Type B pancreatic cell (in vitro differentiated cells): ENCODE data around the gene APOL6. TPM values are rescaled to one million over a fixed set of nuclear protein-coding genes. Genes with fewer than 3 reads are reported as not detected.
"Not testable (repeated sequence)": the region's sequence is repeated elsewhere in the genome, so short reads cannot be mapped to it uniquely, and the experiment has no call there.

Experiments
- DNase-seq: peaks from one replicate; pipeline ENCODE4 v3.0.0; 2021; ENCODE audit warnings: mixed read lengths; ENCODE audit not compliant: unreplicated experiment; ENCODE audit errors: extremely low spot score
- H3K27ac Mint-ChIP-seq: 2 replicates; pipeline ENCODE4 v1.8.0; 2021; ENCODE audit warnings: mild to moderate bottlenecking, mixed read lengths
- H3K27me3 Mint-ChIP-seq: 2 replicates; pipeline ENCODE4 v1.8.0; 2021; ENCODE audit warnings: mixed read lengths
- H3K36me3 Mint-ChIP-seq: 2 replicates; pipeline ENCODE4 v1.8.0; 2021; ENCODE audit warnings: mixed read lengths
- H3K4me1 Mint-ChIP-seq: one replicate; pipeline ENCODE4 v1.8.0; 2021; ENCODE audit warnings: mixed read lengths; ENCODE audit not compliant: unreplicated experiment
- H3K4me3 Mint-ChIP-seq: 2 replicates; pipeline ENCODE4 v1.8.0; 2021; ENCODE audit warnings: mild to moderate bottlenecking, mixed read lengths
- H3K9me3 Mint-ChIP-seq: 2 replicates; pipeline ENCODE4 v1.8.0; 2021; ENCODE audit warnings: mixed read lengths
- total RNA-seq: library from RNA; stranded (reverse); gene quantifications from 2 replicates; pipeline ENCODE4 v1.2.1, GENCODE V29; 2021; ENCODE audit warnings: low replicate concordance
- TF ChIP-seq, protein P1 (sequence below): fragments of 200-600 bp; sonication (generic); conservative IDR thresholded peaks from 2 replicates; pipeline ENCODE4 v1.5.0; 2021; ENCODE audit warnings: antibody characterized with exemption, mild to moderate bottlenecking

APOL6 gene
- total RNA-seq, 1 donor from 2014 or later: 9.0 TPM

DNA sequence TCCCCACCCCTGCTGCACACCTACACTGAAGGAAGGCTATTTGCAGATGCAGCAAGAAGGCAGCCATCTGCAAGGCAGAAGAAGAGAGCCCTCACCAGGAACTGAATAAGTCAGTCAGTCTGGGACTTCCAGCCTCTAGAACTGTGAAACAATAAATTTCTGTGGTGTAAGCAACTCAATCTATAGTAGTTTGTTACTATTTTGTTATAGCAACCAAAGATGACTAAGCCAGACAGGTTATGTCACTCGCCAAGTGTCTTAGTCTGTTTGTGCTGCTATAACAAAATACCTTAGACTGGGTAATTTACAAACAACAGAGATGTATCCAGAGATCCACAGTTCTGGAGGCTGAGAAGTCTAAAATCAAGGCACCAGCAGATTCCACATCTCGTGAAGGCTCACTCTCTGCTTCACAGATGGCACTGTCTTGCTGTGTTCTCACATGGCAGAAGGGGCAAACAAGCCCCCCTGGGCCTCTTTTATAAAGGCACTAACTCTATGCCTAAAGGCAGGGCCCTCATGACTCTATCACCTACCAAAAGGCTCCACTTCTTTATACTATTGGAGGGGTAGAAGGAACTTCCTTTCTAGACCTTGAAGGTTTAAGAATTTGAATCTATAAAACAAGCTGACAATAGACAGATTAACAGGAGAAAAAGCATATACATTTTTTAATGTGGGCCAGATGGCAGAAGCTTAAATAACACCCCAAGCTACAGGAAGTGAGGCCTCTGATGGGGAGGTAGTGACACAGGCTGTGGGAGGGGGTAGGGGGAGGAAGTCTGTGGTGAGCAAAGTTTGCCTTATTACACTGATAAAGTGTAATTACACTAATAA, 12.3 kb downstream of the APOL6 start:
- DNase-seq: no peak
- Mint-ChIP-seq H3K4me1 (peaks cover 8% of the 10 kb centered on the region), H3K9me3 (no peaks in the 10 kb centered on the region), H3K27ac (peak overlapping the region; percentile 55), H3K36me3 (peaks cover 12% of the 10 kb centered on the region), H3K4me3 (no peak overlapping the region), H3K27me3 (no peaks in the 10 kb centered on the region)
- TF ChIP-seq, protein P1, sequence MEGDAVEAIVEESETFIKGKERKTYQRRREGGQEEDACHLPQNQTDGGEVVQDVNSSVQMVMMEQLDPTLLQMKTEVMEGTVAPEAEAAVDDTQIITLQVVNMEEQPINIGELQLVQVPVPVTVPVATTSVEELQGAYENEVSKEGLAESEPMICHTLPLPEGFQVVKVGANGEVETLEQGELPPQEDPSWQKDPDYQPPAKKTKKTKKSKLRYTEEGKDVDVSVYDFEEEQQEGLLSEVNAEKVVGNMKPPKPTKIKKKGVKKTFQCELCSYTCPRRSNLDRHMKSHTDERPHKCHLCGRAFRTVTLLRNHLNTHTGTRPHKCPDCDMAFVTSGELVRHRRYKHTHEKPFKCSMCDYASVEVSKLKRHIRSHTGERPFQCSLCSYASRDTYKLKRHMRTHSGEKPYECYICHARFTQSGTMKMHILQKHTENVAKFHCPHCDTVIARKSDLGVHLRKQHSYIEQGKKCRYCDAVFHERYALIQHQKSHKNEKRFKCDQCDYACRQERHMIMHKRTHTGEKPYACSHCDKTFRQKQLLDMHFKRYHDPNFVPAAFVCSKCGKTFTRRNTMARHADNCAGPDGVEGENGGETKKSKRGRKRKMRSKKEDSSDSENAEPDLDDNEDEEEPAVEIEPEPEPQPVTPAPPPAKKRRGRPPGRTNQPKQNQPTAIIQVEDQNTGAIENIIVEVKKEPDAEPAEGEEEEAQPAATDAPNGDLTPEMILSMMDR: no peak

DNA sequence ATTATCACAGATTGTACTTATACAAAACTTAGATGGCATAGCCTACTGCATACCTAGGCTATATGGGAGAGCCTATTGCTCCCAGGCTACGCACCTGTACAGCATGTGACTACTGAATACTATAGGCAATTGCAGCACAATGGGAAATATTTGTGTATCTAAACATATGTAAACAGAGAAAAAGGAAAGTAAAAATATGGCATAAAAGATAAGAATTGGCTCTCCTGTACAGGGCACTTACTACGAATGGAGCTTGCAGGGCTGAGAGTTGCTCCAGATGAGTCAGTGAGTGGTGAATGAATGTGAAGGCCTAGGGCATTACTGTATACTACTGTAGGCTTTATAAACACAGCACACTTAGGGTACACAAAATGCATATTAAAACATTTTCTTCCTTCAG, 13.2 kb downstream of the APOL6 start:
- H3K4me1 Mint-ChIP-seq: peaks cover 8% of the 10 kb centered on the region
- TF ChIP-seq, protein P1: no peak
- no peaks in the 10 kb centered on the region for H3K9me3 Mint-ChIP-seq
- DNase-seq: no peak
- no peak overlapping the region for H3K4me3 Mint-ChIP-seq
- peaks cover 8% of the 10 kb centered on the region for H3K36me3 Mint-ChIP-seq
- no peak overlapping the region for H3K27ac Mint-ChIP-seq
- no peaks in the 10 kb centered on the region for H3K27me3 Mint-ChIP-seq

DNA sequence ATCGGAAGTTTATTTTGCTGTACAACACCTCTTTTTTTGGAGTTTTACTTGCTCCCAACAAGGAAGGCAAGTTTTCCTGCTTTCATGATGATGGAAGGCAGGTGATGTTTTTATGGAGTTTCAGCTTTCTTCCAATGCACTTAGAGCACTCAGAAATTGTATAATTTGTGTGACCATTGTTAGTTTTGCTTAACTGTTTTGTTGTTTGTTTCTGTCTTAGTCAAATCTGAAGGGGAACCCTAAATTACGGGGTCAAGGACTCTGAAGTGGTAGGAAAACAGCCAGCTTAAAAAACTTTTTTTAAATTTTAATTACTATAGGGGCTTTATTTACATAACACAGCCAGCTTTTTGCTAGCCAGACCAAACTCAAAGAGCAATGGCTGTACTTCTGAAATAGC, 14.7 kb downstream of the APOL6 start:
- peaks cover 8% of the 10 kb centered on the region for H3K36me3 Mint-ChIP-seq
- H3K27ac Mint-ChIP-seq: no peak overlapping the region
- H3K27me3 Mint-ChIP-seq: no peaks in the 10 kb centered on the region
- TF ChIP-seq, protein P1: no peak
- no peak for DNase-seq
- H3K9me3 Mint-ChIP-seq: peaks cover 3% of the 10 kb centered on the region
- no peak overlapping the region for H3K4me3 Mint-ChIP-seq
- H3K4me1 Mint-ChIP-seq: peaks cover 8% of the 10 kb centered on the region

DNA sequence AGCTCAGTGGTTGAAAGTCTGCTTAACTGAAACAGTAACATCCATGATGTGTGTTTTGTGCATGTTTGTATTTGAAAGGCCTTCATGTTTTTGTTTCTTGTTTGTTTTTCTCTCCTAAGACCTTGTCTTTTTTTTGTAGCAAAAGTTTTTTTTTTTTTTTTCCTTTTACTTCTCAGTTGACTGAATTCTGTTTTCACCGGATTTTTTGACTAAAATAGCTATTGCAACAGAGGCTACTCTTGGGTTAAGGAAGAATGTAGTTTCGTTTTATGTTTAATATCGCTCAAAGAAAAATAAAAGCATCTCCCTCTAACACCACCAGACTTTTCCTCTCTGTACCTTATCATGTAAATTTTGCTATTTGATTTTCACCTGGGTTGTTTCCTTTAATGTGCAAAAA, 15.1 kb downstream of the APOL6 start:
- TF ChIP-seq, protein P1: no peak
- Mint-ChIP-seq H3K4me1 (peaks cover 5% of the 10 kb centered on the region), H3K4me3 (no peak overlapping the region), H3K27ac (no peak overlapping the region), H3K27me3 (no peaks in the 10 kb centered on the region), H3K9me3 (peaks cover 6% of the 10 kb centered on the region), H3K36me3 (peaks cover 4% of the 10 kb centered on the region)
- no peak for DNase-seq

DNA sequence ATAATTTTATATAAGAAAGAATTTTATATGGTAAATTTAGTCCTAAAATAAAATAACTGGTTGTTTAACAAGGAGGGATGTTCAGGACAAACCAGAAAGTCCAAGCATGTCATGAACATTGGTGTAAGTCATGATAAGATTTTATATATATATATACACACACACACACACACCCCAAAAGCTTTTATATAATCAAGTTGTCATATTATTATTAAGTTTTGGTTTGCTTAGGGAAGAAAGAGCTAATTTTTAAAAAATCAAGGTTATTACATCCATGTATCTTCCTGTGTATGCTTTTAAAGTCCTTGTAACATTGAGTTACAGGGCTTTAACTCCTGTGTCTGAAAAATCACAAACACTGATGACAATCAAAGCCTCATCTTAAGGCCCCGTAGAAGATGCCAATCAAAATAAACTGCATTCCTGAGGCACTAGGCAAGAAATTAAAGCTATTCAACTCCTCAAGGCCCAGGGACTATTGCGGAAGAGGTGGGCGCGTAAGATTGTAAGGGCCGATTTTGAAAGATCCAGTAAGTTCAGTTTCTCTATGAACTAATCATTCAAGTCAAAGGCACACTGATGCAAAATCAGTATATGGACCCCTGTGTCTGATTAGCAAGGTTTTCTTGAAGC, 16.8 kb downstream of the APOL6 start:
- Mint-ChIP-seq H3K4me1 (peaks cover 5% of the 10 kb centered on the region), H3K9me3 (peaks cover 6% of the 10 kb centered on the region), H3K36me3 (peaks cover 4% of the 10 kb centered on the region), H3K4me3 (no peak overlapping the region), H3K27me3 (no peaks in the 10 kb centered on the region), H3K27ac (no peak overlapping the region)
- no peak for DNase-seq
- TF ChIP-seq, protein P1: no peak

DNA sequence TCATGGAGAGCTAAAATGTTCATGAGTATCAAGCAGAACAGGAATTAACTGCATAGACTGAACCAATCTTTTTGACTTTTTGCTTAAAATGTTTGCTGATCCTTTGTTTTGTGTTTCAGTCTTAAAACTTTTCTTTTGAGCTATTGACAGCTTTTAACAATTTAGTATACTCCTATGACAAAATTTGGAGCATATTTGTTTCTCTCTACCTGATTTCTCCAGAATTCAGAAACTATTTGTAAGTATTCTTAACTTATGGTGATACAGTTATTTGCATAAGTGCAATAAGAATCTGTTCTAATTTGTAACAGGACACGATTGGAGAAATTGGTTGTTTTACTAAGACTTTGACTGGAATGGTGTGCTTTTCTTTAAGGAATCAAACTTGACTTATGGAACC, 18.5 kb downstream of the APOL6 start:
- not testable (repeated sequence) for H3K27me3 Mint-ChIP-seq, H3K9me3 Mint-ChIP-seq, DNase-seq

More for the DNA sequence above, 18.5 kb downstream of the APOL6 start:
- not testable (repeated sequence) for H3K4me1 Mint-ChIP-seq, H3K4me3 Mint-ChIP-seq, H3K27ac Mint-ChIP-seq, H3K36me3 Mint-ChIP-seq
